ENCODE results near the gene KCTD17. TPM values are rescaled to one million over a fixed set of nuclear protein-coding genes. Genes with fewer than 3 reads are reported as not detected.

KCTD17 gene
- total RNA-seq, 4 donors from 2014 or later = 7.4 to 24.7 (median 20.2) TPM

- TF ChIP-seq CTCF (IDR thresholded peaks at IDR 0.05) (peak in 4 of 5 experiments; percentile 9 to 95 (median 90)), EP300 (IDR thresholded peaks at IDR 0.05) (peak in 1 of 2 donors; percentile 44), POLR2A (IDR thresholded peaks at IDR 0.05) (peak; percentile 80)
- 0 to 3% methylated on average over 31 to 35 of the region's 107 CpGs for WGBS, 2 donors
- peak within 1 kb of the TSS; percentile 85 to 99 (median 96) for H3K27ac ChIP-seq
- no peaks in the 10 kb centered on the region for H3K27me3 ChIP-seq
- H3K4me1 ChIP-seq = peaks cover 0 to 71% (median 51%) of the 10 kb centered on the region in 4 donors
- no peaks in the 10 kb centered on the region for H3K9me3 ChIP-seq
- DNase-seq (ENCODE audit: low spot score in 2 of 2) = peak; percentile 51 to 67
- peak within 1 kb of the TSS; percentile 78 to 99 (median 87) for H3K4me3 ChIP-seq
- H3K36me3 ChIP-seq = peaks cover 2 to 32% (median 3%) of the 10 kb centered on the region in 3 donors
Observed at GRCh38 chr22:37019309-37020191, 32.0 kb upstream of the KCTD17 start, which contains the start of the genes MPST and TST. TSS of gene MPST (plus strand) at chr22:37019742. CDS start at chr22:37019837, 95 bp downstream. TSS of gene TST (minus strand) at chr22:37019447. CDS start at chr22:37018732, 715 bp downstream.

- peak in 1 of 2 donors; percentile 35 for DNase-seq (ENCODE audit: low spot score in 2 of 2)
- peak overlapping the region; percentile 85 to 99 (median 96) for H3K27ac ChIP-seq
- TF ChIP-seq CTCF (IDR thresholded peaks at IDR 0.05) (no peak), POLR2A (IDR thresholded peaks at IDR 0.05) (no peak), EP300 (IDR thresholded peaks at IDR 0.05) (no peak)
- 0% methylated on average over 5 of the region's 5 CpGs for WGBS, 2 donors
- peak overlapping the region; percentile 78 to 99 (median 87) for H3K4me3 ChIP-seq
- peaks cover 0 to 65% (median 46%) of the 10 kb centered on the region in 4 donors for H3K4me1 ChIP-seq
- H3K27me3 ChIP-seq = no peaks in the 10 kb centered on the region
- peaks cover 2 to 38% (median 9%) of the 10 kb centered on the region in 3 donors for H3K36me3 ChIP-seq
- H3K9me3 ChIP-seq = no peaks in the 10 kb centered on the region
Observed at GRCh38 chr22:37020192-37020479, 31.4 kb upstream of the KCTD17 start.

GRCh38 chr22:37021041-37021440 lies 30.5 kb upstream of the KCTD17 start:
- 95 to 96% methylated on average over 5 of the region's 5 CpGs for WGBS, 2 donors
- no peak for DNase-seq (ENCODE audit: low spot score in 2 of 2)
- peak overlapping the region; percentile 78 to 99 (median 87) for H3K4me3 ChIP-seq
- peaks cover 2 to 46% (median 10%) of the 10 kb centered on the region in 3 donors for H3K36me3 ChIP-seq
- no peaks in the 10 kb centered on the region for H3K9me3 ChIP-seq
- H3K27me3 ChIP-seq = no peaks in the 10 kb centered on the region
- peak overlapping the region; percentile 85 to 99 (median 96) for H3K27ac ChIP-seq
- peaks cover 0 to 58% (median 43%) of the 10 kb centered on the region in 4 donors for H3K4me1 ChIP-seq
- TF ChIP-seq POLR2A (IDR thresholded peaks at IDR 0.05) (no peak), CTCF (IDR thresholded peaks at IDR 0.05) (no peak), EP300 (IDR thresholded peaks at IDR 0.05) (no peak)

- DNase-seq (ENCODE audit: low spot score in 2 of 2) = peak in 1 of 2 donors; percentile 22
- WGBS, 2 donors = 64 to 73% methylated on average over 13 of the region's 13 CpGs
- Histone ChIP-seq H3K27me3 (no peaks in the 10 kb centered on the region), H3K4me3 (no peak overlapping the region), H3K36me3 (peaks cover 4 to 46% (median 10%) of the 10 kb centered on the region in 3 donors), H3K27ac (peak overlapping the region in 1 of 4 donors; percentile 99), H3K9me3 (no peaks in the 10 kb centered on the region), H3K4me1 (peaks cover 0 to 50% (median 39%) of the 10 kb centered on the region in 4 donors)
- TF ChIP-seq EP300 (IDR thresholded peaks at IDR 0.05) = no peak
- TF ChIP-seq CTCF (IDR thresholded peaks at IDR 0.05) = peak; percentile 51 to 64 (median 58)
Observed at GRCh38 chr22:37021710-37022482, 29.6 kb upstream of the KCTD17 start.

All from tibial nerve (tissue), 4 donors.